Brain microvascular endothelial cell (primary cell): ENCODE measurements around the gene OCEL1.

Experiments used
- DNase-seq: peaks from one replicate; pipeline ENCODE4 v3.0.0-alpha.2; 2020
- H3K27ac ChIP-seq: fragments of 250-450 bp; sonication (Bioruptor Pico); 2 replicates; pipeline ENCODE4 v1.5.1; 2020; ENCODE audit warnings: mild to moderate bottlenecking, moderate library complexity
- H3K27me3 ChIP-seq: fragments of 250-450 bp; sonication (Bioruptor Pico); replicated peaks from 2 replicates; pipeline ENCODE4 v1.5.1; 2020; ENCODE audit warnings: mild to moderate bottlenecking
- H3K36me3 ChIP-seq: fragments of 250-450 bp; sonication (Bioruptor Pico); replicated peaks from 2 replicates; pipeline ENCODE4 v1.5.1; 2020; ENCODE audit warnings: mild to moderate bottlenecking
- H3K4me3 ChIP-seq: 2 replicates; pipeline ENCODE4 v1.5.1; 2011; ENCODE audit warnings: low read depth, mild to moderate bottlenecking, control low read depth, low read length, moderate library complexity
- CTCF ChIP-seq: IDR thresholded peaks from 2 replicates; pipeline ENCODE4 v1.5.1; 2011; ENCODE audit warnings: low read depth, mild to moderate bottlenecking, moderate library complexity, low read length, control low read depth, inconsistent platforms; ENCODE audit errors: missing control alignments
- in situ Hi-C: cut with HindIII; loops from 2 replicates; pipeline ENCODE4 v1.10.0; 2017; ENCODE audit warnings: low sequenced_read_pairs, low pct_ligation_motif_present

OCEL1 gene

GRCh38 chr19:17226002-17226933, at the start of gene OCEL1:
TSS of gene OCEL1 (plus strand) at chr19:17226226. CDS start at chr19:17226248, 22 bp downstream.
- DNase-seq = peak; percentile 98
- in situ Hi-C loops = no loop called here
- peaks cover 10% of the 10 kb centered on the region for H3K36me3 ChIP-seq
- H3K27ac ChIP-seq = peak within 1 kb of the TSS; percentile 81
- H3K4me3 ChIP-seq = peak within 1 kb of the TSS; percentile 72
- no peaks in the 10 kb centered on the region for H3K27me3 ChIP-seq
- no peak for TF ChIP-seq CTCF

GRCh38 chr19:17178291-17178690, 47.7 kb upstream of the OCEL1 start:
- no peak overlapping the region for H3K27ac ChIP-seq
- no peaks in the 10 kb centered on the region for H3K27me3 ChIP-seq
- no peak for TF ChIP-seq CTCF
- no peak for DNase-seq
- H3K4me3 ChIP-seq = no peak overlapping the region
- in situ Hi-C loops = no loop called here
- peaks cover 70% of the 10 kb centered on the region for H3K36me3 ChIP-seq

- TF ChIP-seq CTCF = no peak
- no peak overlapping the region for H3K27ac ChIP-seq
- no peaks in the 10 kb centered on the region for H3K27me3 ChIP-seq
- no peak overlapping the region for H3K4me3 ChIP-seq
- H3K36me3 ChIP-seq = peaks cover 70% of the 10 kb centered on the region
- DNase-seq = no peak
- in situ Hi-C loops = no loop called here
Measured at GRCh38 chr19:17180997-17181702, 44.9 kb upstream of the OCEL1 start.

GRCh38 chr19:17183271-17183761, 42.7 kb upstream of the OCEL1 start:
- no peaks in the 10 kb centered on the region for H3K27me3 ChIP-seq
- H3K36me3 ChIP-seq = peaks cover 73% of the 10 kb centered on the region
- H3K4me3 ChIP-seq = no peak overlapping the region
- H3K27ac ChIP-seq = no peak overlapping the region
- TF ChIP-seq CTCF = no peak
- DNase-seq = no peak
- in situ Hi-C loops = no loop called here

GRCh38 chr19:17183858-17184321, 42.1 kb upstream of the OCEL1 start:
- TF ChIP-seq CTCF = no peak
- Histone ChIP-seq H3K4me3 (no peak overlapping the region), H3K36me3 (peaks cover 75% of the 10 kb centered on the region), H3K27ac (no peak overlapping the region), H3K27me3 (no peaks in the 10 kb centered on the region)
- in situ Hi-C loops = no loop called here
- no peak for DNase-seq
